ENCODE measurements around the gene MTFR2. TPM values are rescaled to one million over a fixed set of nuclear protein-coding genes. Genes with fewer than 3 reads are reported as not detected.

The MTFR2 gene
- polyA plus RNA-seq, 1 of the 3 experiments (the other 2 are of a cell fraction), result 7.4 TPM

DNA sequence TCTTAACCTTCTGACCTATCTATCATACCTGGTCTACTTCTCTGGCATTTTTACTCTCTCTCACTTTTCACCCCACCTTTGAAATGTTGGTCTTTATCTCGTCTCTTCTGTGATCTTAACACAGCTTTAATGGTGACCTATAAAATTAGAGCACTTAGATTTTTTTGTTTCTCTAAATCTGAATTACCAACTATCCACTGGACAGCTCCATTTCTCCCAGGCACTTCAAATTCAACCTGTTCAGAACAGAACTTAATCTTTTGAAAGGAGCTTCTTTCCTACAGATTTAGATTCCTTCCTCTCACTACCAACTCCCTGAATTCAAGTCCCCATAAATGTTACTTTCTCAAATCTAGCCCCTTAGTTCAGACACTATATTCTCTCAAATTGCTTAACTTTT is 15.0 kb upstream of the MTFR2 start:
- TF ChIP-seq FOXJ3 (CRISPR knock-in tag; IDR thresholded peaks at IDR 0.05), result no peak
- TF ChIP-seq JUND (IDR thresholded peaks at IDR 0.05), result no peak
- TF ChIP-seq TCF12 (IDR thresholded peaks at IDR 0.05), result no peak
- TF ChIP-seq, protein P1, sequence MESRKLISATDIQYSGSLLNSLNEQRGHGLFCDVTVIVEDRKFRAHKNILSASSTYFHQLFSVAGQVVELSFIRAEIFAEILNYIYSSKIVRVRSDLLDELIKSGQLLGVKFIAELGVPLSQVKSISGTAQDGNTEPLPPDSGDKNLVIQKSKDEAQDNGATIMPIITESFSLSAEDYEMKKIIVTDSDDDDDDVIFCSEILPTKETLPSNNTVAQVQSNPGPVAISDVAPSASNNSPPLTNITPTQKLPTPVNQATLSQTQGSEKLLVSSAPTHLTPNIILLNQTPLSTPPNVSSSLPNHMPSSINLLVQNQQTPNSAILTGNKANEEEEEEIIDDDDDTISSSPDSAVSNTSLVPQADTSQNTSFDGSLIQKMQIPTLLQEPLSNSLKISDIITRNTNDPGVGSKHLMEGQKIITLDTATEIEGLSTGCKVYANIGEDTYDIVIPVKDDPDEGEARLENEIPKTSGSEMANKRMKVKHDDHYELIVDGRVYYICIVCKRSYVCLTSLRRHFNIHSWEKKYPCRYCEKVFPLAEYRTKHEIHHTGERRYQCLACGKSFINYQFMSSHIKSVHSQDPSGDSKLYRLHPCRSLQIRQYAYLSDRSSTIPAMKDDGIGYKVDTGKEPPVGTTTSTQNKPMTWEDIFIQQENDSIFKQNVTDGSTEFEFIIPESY (IDR thresholded peaks at IDR 0.05; ENCODE audit: borderline replicate concordance, low read depth), result no peak
- TF ChIP-seq, protein P2, sequence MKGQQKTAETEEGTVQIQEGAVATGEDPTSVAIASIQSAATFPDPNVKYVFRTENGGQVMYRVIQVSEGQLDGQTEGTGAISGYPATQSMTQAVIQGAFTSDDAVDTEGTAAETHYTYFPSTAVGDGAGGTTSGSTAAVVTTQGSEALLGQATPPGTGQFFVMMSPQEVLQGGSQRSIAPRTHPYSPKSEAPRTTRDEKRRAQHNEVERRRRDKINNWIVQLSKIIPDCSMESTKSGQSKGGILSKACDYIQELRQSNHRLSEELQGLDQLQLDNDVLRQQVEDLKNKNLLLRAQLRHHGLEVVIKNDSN (IDR thresholded peaks at IDR 0.05; ENCODE audit: borderline replicate concordance, low read depth), result no peak
- TF ChIP-seq POLR2AphosphoS5 (IDR thresholded peaks at IDR 0.05; ENCODE audit: low read depth, low read length), result no peak
- TF ChIP-seq EZH2phosphoT487 (IDR thresholded peaks at IDR 0.05; ENCODE audit: borderline replicate concordance, low read depth), result no peak
- Histone ChIP-seq H4K20me1 (ENCODE audit: insufficient read depth) (peaks cover 22% of the 10 kb centered on the region), H3K4me2 (no peak overlapping the region), H3K9me2 (no peaks in the 10 kb centered on the region), H3F3A (replicated peaks; ENCODE audit: insufficient read depth) (peaks cover 13% of the 10 kb centered on the region), H3K27me3 (ENCODE audit: insufficient read depth) (no peaks in the 10 kb centered on the region), H3K9me3 (no peaks in the 10 kb centered on the region), H3K9ac (no peak overlapping the region), H3K36me3 (replicated peaks in 1 of 2; ENCODE audit: control insufficient read depth in 1 of 2, insufficient read depth in 2 of 2, low read length in 1 of 2) (peaks cover 96 to 98% of the 10 kb centered on the region in 2 experiments), H3K4me1 (ENCODE audit: control insufficient read depth in 1 of 2, insufficient read depth in 2 of 2, low read depth in 1 of 2, low read length in 1 of 2) (no peaks in the 10 kb centered on the region), H3K27ac (ENCODE audit: low read depth in 2 of 2, low read length in 1 of 2) (no peak overlapping the region), H3K4me3 (ENCODE audit: low read depth in 2 of 2, low read length in 1 of 2) (no peak overlapping the region), H3K79me2 (ENCODE audit: insufficient read depth) (peaks cover 87% of the 10 kb centered on the region), H2AFZ (ENCODE audit: low read depth) (no peak overlapping the region)
- 97% methylated on average over 1 of the region's 1 CpG for WGBS (ENCODE audit: low lambda C conversion rate)
- CTCF ChIA-PET, result interaction anchor here (2.5 kb wide), 1 partner anchor 52 kb away, joined by 11 read pairs; no protein-coding TSS in a partner anchor
- no peak for DNase-seq
- POLR2A ChIA-PET, result no interaction called here

DNA sequence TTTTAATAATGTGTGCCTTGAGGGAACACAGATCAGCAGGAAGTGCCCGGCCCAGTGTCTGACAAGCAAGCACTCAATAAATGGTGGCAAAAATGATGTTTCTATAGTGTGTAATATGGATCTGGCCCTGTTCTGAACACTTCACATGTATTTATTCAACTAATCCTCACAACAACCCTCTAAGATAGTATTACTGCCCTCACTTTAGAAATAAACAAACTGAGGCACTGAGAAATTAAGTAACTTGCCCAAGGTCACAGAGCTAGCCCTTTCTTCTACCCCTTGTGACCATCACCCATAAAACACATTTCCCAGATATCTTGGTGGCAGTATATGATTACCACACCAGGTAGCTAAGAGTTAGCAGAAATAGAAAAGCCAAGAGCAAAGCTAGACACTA is 12.8 kb upstream of the MTFR2 start:
- Histone ChIP-seq H3K4me2 (no peak overlapping the region), H3K4me3 (ENCODE audit: low read depth in 2 of 2, low read length in 1 of 2) (no peak overlapping the region), H3K4me1 (ENCODE audit: control insufficient read depth in 1 of 2, insufficient read depth in 2 of 2, low read depth in 1 of 2, low read length in 1 of 2) (no peaks in the 10 kb centered on the region), H3K79me2 (ENCODE audit: insufficient read depth) (peaks cover 74% of the 10 kb centered on the region), H3K9me2 (no peaks in the 10 kb centered on the region), H3K9ac (no peak overlapping the region), H3K27me3 (ENCODE audit: insufficient read depth) (no peaks in the 10 kb centered on the region), H2AFZ (ENCODE audit: low read depth) (no peak overlapping the region), H3K36me3 (replicated peaks in 1 of 2; ENCODE audit: control insufficient read depth in 1 of 2, insufficient read depth in 2 of 2, low read length in 1 of 2) (peaks cover 96 to 98% of the 10 kb centered on the region in 2 experiments), H3K9me3 (no peaks in the 10 kb centered on the region), H3K27ac (ENCODE audit: low read depth in 2 of 2, low read length in 1 of 2) (peak overlapping the region in 1 of 2 experiments; percentile 11; a peak in 1 of 4 replicates), H3F3A (replicated peaks; ENCODE audit: insufficient read depth) (peaks cover 22% of the 10 kb centered on the region), H4K20me1 (ENCODE audit: insufficient read depth) (peaks cover 22% of the 10 kb centered on the region)
- WGBS (ENCODE audit: low lambda C conversion rate), result 100% methylated on average over 1 of the region's 1 CpG
- TF ChIP-seq, protein P3, sequence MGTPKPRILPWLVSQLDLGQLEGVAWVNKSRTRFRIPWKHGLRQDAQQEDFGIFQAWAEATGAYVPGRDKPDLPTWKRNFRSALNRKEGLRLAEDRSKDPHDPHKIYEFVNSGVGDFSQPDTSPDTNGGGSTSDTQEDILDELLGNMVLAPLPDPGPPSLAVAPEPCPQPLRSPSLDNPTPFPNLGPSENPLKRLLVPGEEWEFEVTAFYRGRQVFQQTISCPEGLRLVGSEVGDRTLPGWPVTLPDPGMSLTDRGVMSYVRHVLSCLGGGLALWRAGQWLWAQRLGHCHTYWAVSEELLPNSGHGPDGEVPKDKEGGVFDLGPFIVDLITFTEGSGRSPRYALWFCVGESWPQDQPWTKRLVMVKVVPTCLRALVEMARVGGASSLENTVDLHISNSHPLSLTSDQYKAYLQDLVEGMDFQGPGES (IDR thresholded peaks at IDR 0.05; ENCODE audit: low read depth, low read length), result no peak
- TF ChIP-seq FOXM1 (IDR thresholded peaks at IDR 0.05; ENCODE audit: low read depth) (no peak), POLR2AphosphoS5 (IDR thresholded peaks at IDR 0.05; ENCODE audit: low read depth, low read length) (no peak), TCF12 (IDR thresholded peaks at IDR 0.05) (no peak), GATA2 (CRISPR knock-in tag; IDR thresholded peaks at IDR 0.05) (no peak), ELF1 (IDR thresholded peaks at IDR 0.05) (no peak), EP300 (IDR thresholded peaks at IDR 0.05; ENCODE audit: borderline replicate concordance in 1 of 2, low read depth in 1 of 2, low read length in 1 of 2) (no peak), CHD2 (IDR thresholded peaks at IDR 0.05; ENCODE audit: low read length, partially characterized antibody) (no peak), FOSL2 (IDR thresholded peaks at IDR 0.05; ENCODE audit: borderline replicate concordance, low read depth) (no peak), SMC3 (IDR thresholded peaks at IDR 0.05; ENCODE audit: low read depth, low read length) (no peak), RAD21 (IDR thresholded peaks at IDR 0.05; ENCODE audit: low read length) (no peak), EZH2phosphoT487 (IDR thresholded peaks at IDR 0.05; ENCODE audit: borderline replicate concordance, low read depth) (no peak), MXI1 (IDR thresholded peaks at IDR 0.05; ENCODE audit: low read depth, low read length) (no peak)
- TF ChIP-seq, protein P2 (IDR thresholded peaks at IDR 0.05; ENCODE audit: borderline replicate concordance, low read depth), result no peak
- TF ChIP-seq, protein P4, sequence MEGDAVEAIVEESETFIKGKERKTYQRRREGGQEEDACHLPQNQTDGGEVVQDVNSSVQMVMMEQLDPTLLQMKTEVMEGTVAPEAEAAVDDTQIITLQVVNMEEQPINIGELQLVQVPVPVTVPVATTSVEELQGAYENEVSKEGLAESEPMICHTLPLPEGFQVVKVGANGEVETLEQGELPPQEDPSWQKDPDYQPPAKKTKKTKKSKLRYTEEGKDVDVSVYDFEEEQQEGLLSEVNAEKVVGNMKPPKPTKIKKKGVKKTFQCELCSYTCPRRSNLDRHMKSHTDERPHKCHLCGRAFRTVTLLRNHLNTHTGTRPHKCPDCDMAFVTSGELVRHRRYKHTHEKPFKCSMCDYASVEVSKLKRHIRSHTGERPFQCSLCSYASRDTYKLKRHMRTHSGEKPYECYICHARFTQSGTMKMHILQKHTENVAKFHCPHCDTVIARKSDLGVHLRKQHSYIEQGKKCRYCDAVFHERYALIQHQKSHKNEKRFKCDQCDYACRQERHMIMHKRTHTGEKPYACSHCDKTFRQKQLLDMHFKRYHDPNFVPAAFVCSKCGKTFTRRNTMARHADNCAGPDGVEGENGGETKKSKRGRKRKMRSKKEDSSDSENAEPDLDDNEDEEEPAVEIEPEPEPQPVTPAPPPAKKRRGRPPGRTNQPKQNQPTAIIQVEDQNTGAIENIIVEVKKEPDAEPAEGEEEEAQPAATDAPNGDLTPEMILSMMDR (IDR thresholded peaks at IDR 0.05), result no peak
- CTCF ChIA-PET, result interaction anchor here (0.9 to 2.5 kb wide), 3 partner anchors 8 to 54 kb away, joined by 5 to 11 read pairs (median 5); no protein-coding TSS in a partner anchor
- POLR2A ChIA-PET, result no interaction called here
- DNase-seq, result no peak
